Lower leg skin (tissue), 4 donors: ENCODE data around the gene MAPKAPK2. TPM values are rescaled to one million over a fixed set of nuclear protein-coding genes. Genes with fewer than 3 reads are reported as not detected.

Experiments used
- DNase-seq, 2 donors: peaks; one replicate each; pipeline ENCODE4 v3.0.0-alpha.2; 2019; ENCODE audit warnings: low spot score in 2 of 2
- H3K4me3 ChIP-seq: fragments of 200-600 bp; sonication (generic); 2 replicates; pipeline ENCODE4 v1.5.1; 2017; ENCODE audit warnings: mild to moderate bottlenecking, low read depth; ENCODE audit not compliant: poor library complexity, severe bottlenecking
- CTCF ChIP-seq, 3 donors: fragments of 450-650 bp; IDR thresholded peaks; one replicate each; pipeline ENCODE4 v1.5.1; 2016; ENCODE audit warnings: antibody characterized with exemption in 3 of 3, mild to moderate bottlenecking in 3 of 3, moderate library complexity in 2 of 3
- POLR2A ChIP-seq, 2 donors: fragments of 450-650 bp; IDR thresholded peaks; one replicate each; pipeline ENCODE4 v1.6.1; 2016 to 2017; ENCODE audit warnings: antibody characterized with exemption in 2 of 2, mild to moderate bottlenecking in 1 of 2, moderate library complexity in 1 of 2
- whole genome bisulfite sequencing, 2 donors: methylation state at CpG; one replicate each; pipeline ENCODE4 v1.1.5; 2018; 5-methylcytosine and 5-hydroxymethylcytosine counted together
- intact Hi-C: fragments of 100-400 bp; cut with DNase I; formaldehyde crosslinking; loops from one replicate; pipeline ENCODE4 v1.15.0; 2023; ENCODE audit warnings: low total_unique reads
- total RNA-seq, 4 donors: library from RNA; depleted of rRNA; stranded (reverse); fragments of >200 nt; gene quantifications; one replicate each; pipeline ENCODE4 v1.1.0, GENCODE V29; 2016

The MAPKAPK2 gene
- total RNA-seq, 4 donors from 2014 or later = 40.0 to 62.4 (median 52.4) TPM

GRCh38 chr1:206657751-206658150 is 27.0 kb upstream of the MAPKAPK2 start:
- no peak for DNase-seq
- 50 to 59% methylated on average over 5 to 6 of the region's 6 CpGs for WGBS, 2 donors
- H3K4me3 ChIP-seq = no peak overlapping the region
- intact Hi-C loops = no loop called here
- no peak for TF ChIP-seq POLR2A (IDR thresholded peaks at IDR 0.05)
- no peak for TF ChIP-seq CTCF (IDR thresholded peaks at IDR 0.05)

DNA sequence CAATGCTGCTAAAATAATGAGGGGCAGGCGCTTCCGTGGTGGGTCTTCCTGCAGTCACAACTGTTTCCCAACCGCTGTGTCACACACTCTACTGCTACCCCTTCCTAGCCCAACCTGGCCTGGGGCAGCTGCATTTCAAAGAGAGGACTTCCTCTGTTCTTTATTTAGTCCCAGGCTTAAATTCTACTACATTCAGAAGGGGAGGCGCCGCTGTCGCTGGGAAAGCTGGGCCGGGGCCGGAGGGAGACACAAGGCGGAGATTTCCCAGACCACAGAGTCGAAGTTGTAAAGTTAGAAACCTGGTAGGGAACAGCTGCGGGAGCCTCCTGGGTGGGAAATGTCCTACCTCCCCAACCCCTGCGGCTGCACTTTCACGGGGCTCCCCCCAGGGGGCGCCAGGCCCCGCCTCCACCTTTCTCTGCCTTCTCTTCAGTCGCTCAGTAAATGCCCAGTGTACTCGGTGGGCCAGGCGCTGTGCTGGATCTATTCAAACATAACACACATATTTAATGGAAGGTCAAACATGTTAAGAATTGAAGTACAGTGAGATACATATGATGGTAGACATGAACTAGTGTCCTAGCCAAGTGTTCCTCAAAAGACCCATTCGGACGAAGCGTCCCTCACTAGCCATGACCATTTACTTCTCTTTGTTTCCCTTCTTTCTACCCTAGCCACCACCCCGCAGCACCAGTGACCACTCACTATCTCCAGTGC is 26.3 kb upstream of the MAPKAPK2 start:
- intact Hi-C loops = no loop called here
- TF ChIP-seq CTCF (IDR thresholded peaks at IDR 0.05) (no peak), POLR2A (IDR thresholded peaks at IDR 0.05) (no peak)
- H3K4me3 ChIP-seq = no peak overlapping the region
- 36 to 41% methylated on average over 22 of the region's 22 CpGs for WGBS, 2 donors
- DNase-seq = no peak

DNA sequence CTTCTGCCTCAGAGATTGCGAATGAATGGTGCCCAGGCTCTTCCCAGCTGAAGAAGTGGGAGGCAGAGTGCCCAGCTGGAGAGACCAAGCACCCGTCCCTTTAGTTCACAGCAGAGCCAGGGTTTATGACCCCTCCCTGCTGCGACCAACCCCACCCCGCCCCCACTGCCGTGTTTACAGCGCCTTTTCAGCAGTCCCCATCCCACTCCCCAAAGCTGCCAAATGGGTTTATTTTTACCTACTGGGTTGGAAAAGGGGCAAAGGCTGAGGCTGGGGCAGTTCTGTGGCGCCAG is 25.8 kb upstream of the MAPKAPK2 start:
- no peak for TF ChIP-seq CTCF (IDR thresholded peaks at IDR 0.05)
- TF ChIP-seq POLR2A (IDR thresholded peaks at IDR 0.05) = no peak
- intact Hi-C loops = no loop called here
- no peak overlapping the region for H3K4me3 ChIP-seq
- DNase-seq = no peak
- WGBS, 2 donors = 61 to 65% methylated on average over 7 of the region's 7 CpGs

- WGBS, 2 donors = 95 to 99% methylated on average over 4 of the region's 4 CpGs
- DNase-seq = no peak
- H3K4me3 ChIP-seq = no peak overlapping the region
- TF ChIP-seq CTCF (IDR thresholded peaks at IDR 0.05) (no peak), POLR2A (IDR thresholded peaks at IDR 0.05) (no peak)
- intact Hi-C loops = loop anchor here (5.0 kb wide), 1 partner anchor 173 kb away; no protein-coding TSS in a partner anchor
These were observed 24.6 kb upstream of the MAPKAPK2 start for GRCh38 chr1:206660136-206660535.

DNA sequence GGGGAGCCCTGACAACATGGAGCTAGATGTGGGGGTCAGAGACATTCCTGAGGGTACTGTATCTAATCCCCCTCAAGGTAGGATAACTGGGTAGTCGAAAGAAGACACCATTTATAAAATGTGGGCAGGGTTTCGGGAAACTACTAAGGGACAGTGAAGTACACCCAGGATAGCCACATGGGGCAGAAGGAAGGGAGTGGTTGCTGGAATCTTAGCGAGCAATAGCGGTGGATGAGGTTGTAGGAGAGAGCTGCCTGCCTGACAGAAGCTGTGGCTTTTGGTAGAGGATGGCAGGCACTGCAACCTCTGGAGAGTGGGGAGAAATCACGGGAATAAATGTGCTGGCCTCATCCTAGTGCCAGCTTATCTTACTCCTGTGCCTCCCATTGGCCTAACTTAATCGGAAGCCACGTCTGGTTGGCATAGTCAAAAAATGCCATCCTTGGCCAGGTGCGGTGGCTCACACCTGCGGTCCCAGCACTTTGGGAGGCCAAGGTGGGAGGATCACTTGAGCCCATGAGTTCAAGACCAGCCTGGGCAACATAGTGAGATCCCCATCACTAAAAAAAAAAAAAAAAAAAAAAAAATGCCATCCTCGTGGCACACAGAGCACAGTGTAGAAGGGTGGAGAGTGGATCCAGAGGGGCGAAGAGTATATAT is 23.4 kb upstream of the MAPKAPK2 start:
- no peak for DNase-seq
- H3K4me3 ChIP-seq = no peak overlapping the region
- intact Hi-C loops = loop anchor here (5.0 kb wide), 1 partner anchor 174 kb away; no protein-coding TSS in a partner anchor
- TF ChIP-seq CTCF (IDR thresholded peaks at IDR 0.05) (no peak), POLR2A (IDR thresholded peaks at IDR 0.05) (no peak)
- 84 to 85% methylated on average over 11 of the region's 11 CpGs for WGBS, 2 donors
